ENCODE results near the gene ICAM4. TPM values are rescaled to one million over a fixed set of nuclear protein-coding genes. Genes with fewer than 3 reads are reported as not detected.

Gene ICAM4
- total and polyA plus RNA-seq, 2 of the 13 experiments (the other 11 are each of a cell fraction or from before 2014, with no cell fraction given) = 2.9 to 4.0 TPM

GRCh38 chr19:10251792-10252694 is 34.7 kb upstream of the ICAM4 start, which contains the start of gene MRPL4 (continued):
- TF ChIP-seq ZNF773 (CRISPR knock-in tag; IDR thresholded peaks at IDR 0.05; ENCODE audit: borderline replicate concordance) (no peak), TBX3 (IDR thresholded peaks at IDR 0.05; ENCODE audit: borderline replicate concordance) (no peak), ZNF337 (CRISPR knock-in tag; IDR thresholded peaks at IDR 0.05; ENCODE audit: borderline replicate concordance, low read depth) (peak; percentile 96; the same call in 1 of the 2 replicates), GRHL1 (CRISPR knock-in tag; conservative IDR thresholded peaks at IDR 0.05) (no peak), TERF1 (CRISPR knock-in tag; IDR thresholded peaks at IDR 0.05) (no peak), ZNF574 (CRISPR knock-in tag; IDR thresholded peaks at IDR 0.05) (peak; percentile 88), ATF5 (CRISPR knock-in tag; IDR thresholded peaks at IDR 0.05; ENCODE audit: low read depth) (no peak), ZNF800 (CRISPR knock-in tag; IDR thresholded peaks at IDR 0.05) (peak; percentile 78; the same call in 1 of the 2 replicates), CSRNP1 (CRISPR knock-in tag; IDR thresholded peaks at IDR 0.05) (peak; percentile 83; the same call in 1 of the 2 replicates), IRF9 (CRISPR knock-in tag; IDR thresholded peaks at IDR 0.05; ENCODE audit: borderline replicate concordance) (peak; percentile 87; the same call in 1 of the 2 replicates), PAX8 (CRISPR knock-in tag; IDR thresholded peaks at IDR 0.05; ENCODE audit: borderline replicate concordance) (no peak), RXRA (CRISPR knock-in tag; IDR thresholded peaks at IDR 0.05) (peak; percentile 97)
